Middle frontal gyrus (tissue), 1 donor: Measurements from ENCODE around the gene CERS6.

Experiments
- DNase-seq: peaks from one replicate; pipeline ENCODE4 v3.0.0-alpha.2; 2015; ENCODE audit warnings: low spot score; ENCODE audit errors: extremely low spot score

Gene CERS6

GRCh38 chr2:168726375-168726774 lies 270.3 kb downstream of the CERS6 start:
- DNase-seq: no peak

- no peak for DNase-seq
Measured at GRCh38 chr2:168727904-168728470, 271.9 kb downstream of the CERS6 start.

GRCh38 chr2:168729455-168729854 lies 273.4 kb downstream of the CERS6 start:
- no peak for DNase-seq

DNA sequence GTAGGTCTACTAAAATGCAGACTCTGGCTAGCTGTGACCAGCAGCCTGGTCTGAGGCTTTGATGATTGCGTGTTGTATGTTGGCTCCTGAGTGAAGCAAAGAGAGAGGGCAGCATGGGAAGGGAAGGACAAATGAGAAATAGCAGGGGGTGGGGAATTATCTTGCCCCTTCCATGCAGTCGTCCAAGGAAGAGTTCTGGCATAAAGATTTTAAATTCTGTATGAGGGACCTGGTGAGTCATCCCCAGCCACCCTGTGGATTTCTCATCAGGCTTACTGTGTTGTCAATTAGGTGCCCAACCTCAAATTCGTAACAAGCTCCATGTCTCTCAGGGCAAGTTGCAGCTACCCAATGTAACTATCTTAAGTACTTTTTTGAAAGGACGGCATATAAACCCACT lies 274.3 kb downstream of the CERS6 start:
- DNase-seq: no peak

DNA sequence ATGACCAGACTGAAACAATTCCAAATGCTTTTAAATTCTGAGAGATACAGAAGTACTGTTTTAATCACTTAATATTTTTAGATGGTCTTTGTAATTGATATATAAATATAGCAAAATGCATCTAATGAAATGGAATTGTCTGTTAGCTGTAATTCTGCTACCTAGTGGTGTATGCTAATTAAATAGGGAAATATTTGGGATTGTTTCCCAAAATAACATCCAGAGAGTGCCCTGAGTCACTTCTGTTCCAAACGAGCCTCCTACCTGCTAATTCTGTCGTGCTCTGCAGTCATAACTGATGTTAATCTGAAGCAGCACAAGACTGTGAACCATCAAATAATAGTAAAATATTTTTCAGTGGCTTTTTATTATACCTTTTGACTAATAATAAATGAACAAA lies 274.9 kb downstream of the CERS6 start:
- no peak for DNase-seq

- no peak for DNase-seq
Measured at GRCh38 chr2:168731616-168732015, 275.5 kb downstream of the CERS6 start.

- no peak for DNase-seq
Measured at GRCh38 chr2:168732100-168732499, 276.0 kb downstream of the CERS6 start.

GRCh38 chr2:168732506-168732905 lies 276.4 kb downstream of the CERS6 start:
- DNase-seq: no peak

GRCh38 chr2:168734199-168734760 lies 278.2 kb downstream of the CERS6 start:
- no peak for DNase-seq

GRCh38 chr2:168736649-168737445 lies 280.8 kb downstream of the CERS6 start:
- no peak for DNase-seq

GRCh38 chr2:168738062-168738461 lies 282.0 kb downstream of the CERS6 start:
- DNase-seq: no peak

- DNase-seq: no peak
Measured at GRCh38 chr2:168740360-168740759, 284.3 kb downstream of the CERS6 start.

DNA sequence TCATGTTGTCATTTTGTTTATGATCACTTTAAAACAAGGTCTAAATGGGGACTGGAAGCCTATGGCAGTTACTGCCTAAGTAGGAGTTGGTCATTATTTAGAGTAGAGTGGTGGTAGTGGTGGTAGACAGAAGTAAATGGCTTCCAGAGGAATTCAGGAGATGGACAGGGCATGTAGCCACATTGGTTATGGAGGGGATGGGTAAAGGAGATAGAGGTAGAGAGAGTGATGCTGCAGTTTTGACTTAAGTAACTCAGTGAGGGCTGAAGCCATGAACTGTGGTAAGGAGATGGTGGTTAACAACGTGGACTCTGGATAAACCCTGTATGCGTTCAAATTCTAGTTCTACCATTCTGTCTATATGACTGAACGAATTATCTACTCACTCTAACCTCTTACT lies 284.7 kb downstream of the CERS6 start:
- DNase-seq: no peak

DNA sequence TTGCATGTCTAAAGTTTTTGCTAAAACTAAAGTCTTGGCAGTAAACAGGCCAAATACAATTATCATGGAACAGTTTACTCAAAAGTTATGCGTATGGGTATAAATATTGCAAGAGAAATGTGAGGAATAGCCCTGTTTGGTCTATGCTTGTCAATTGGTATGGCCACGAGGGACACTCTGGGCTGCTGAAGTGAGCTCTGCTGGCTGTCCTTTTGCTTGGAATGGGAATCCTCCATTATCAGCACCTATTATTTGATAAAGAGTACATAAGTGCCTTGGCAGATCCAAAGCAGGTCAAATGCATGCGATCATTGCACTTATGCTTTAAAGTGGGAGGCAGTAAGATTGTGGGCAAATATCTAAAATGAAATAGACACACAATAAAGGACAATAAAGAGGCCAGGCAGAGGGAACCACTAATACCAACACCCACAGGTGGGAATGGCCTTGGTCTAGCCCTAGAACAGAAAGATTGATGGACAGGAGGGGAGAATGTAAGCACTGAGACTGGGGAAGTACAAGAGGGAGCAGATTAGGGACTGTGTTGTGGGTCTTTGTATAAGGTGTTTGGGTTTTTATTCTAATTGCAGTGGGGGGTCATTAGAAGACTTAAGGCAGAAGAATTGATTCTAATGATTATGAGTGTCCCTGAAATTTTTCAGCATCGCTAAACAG lies 286.3 kb downstream of the CERS6 start:
- no peak for DNase-seq

DNA sequence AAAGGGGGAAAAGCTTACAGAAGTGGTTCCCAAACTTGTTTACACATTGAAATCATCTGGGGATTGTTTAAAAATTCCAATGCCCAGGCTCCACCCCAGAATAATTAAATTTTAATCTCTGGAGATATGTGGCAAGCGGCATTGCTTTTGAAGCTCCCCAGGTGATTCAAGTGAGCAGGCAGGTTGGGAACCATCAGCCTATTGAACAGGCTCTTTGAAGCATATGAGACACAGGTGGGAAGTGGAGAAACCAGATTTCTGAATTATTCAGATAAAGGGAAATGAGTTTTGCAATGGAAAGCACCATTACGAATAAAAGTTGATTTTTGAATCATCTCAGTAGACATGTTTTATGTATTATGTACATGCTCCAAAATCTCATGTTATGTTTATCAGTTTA lies 288.8 kb downstream of the CERS6 start:
- DNase-seq: no peak

DNA sequence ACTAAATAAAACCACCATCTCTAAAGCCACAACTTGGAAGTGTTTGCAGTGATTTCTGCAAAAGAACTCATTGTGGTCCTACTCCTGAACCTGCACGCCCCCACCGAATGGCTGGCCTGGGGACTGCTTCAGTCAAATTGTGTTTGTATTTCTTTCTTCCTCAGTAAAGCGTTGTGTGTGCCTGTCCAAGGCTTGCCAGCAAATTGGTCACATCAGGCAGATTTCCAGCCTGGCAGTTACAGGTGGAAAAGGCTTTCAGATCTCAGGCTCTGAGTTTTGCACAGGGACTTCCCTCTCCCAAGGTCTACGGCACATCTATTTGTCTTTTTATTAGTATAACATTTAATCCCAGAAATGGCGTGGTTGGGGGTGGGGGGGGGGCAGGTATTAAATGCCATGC lies 292.4 kb downstream of the CERS6 start:
- DNase-seq: no peak

- no peak for DNase-seq
Measured at GRCh38 chr2:168749297-168749696, 293.2 kb downstream of the CERS6 start.

DNA sequence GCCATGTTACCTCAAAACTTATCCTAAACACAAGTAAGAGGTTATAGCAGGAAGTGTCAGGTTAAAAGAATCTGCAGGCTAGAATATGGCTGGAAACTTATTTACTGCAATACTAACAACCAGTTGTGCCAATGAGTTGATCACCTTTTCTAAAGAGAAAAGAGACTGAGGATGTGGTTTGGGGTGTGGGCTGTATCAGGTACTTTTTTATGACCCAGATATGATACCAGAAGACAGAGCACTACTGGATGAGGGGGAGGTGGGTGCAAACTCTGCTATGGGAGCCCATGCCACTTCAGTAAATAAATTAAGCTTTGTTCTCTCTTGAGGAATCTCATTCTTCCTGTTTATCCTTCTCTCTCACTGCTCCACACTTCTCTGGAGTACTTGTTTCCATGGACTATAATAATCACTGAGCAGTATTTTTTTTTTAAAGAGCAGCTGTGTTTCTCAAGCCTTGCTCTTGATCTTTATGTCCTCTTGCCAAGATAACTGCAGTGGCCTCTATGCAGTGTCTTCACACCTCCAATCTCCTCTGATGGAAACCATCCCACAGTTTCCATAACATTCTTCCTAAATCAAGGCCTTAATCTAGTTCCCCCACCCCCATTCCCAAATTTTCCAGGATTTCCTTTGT lies 295.1 kb downstream of the CERS6 start:
- no peak for DNase-seq

DNA sequence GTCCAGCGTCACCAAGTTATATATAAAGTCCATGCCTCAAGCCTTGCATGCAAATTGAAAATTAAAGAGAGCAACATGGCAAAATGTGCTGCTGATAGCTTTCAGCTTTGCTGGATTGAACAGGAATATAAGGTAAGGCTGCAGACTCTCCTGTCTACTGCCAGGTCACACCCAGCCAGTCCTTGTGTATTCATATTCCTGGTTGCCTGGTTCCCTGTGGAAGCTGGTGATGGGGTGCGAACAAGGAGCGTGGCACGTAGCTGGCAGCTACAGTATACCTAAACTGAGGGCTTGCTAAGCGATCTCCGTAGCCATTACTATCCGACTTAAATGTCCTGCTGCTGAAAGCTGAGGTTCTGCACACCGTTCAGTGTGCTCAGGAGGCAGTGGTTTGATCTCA lies 296.3 kb downstream of the CERS6 start:
- no peak for DNase-seq

- no peak for DNase-seq
Measured at GRCh38 chr2:168753765-168754329, 297.8 kb downstream of the CERS6 start.

DNA sequence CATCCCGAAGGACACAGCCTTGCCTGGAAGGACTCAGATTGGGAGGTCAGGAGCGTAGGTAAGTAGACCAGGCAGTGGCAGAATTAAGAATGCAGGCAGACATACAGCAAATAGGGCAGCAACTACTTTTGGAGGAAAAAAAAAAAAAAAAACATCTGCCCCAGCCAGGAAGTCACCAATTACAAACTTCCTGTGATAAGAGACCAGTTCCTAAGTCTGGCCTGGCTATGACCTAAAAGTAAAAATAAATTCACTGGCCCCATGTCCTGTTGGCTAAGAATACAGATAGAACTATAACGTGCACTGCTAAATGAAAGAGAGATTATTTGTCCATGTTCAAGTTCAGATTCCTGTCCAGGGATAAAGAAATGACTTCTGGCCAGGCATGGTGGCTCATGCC lies 301.2 kb downstream of the CERS6 start:
- DNase-seq: no peak
